AG08395 (cell line): ENCODE measurements around the gene MYO18B.
"Not testable (repeated sequence)": the region's sequence is repeated elsewhere in the genome, so short reads cannot be mapped to it uniquely, and the experiment has no call there.

Experiments used
- DNase-seq: peaks from one replicate; pipeline ENCODE4 v3.0.0; 2012; ENCODE audit warnings: mixed read lengths, low spot score

MYO18B gene

GRCh38 chr22:25741692-25742626 is at the start of gene MYO18B:
TSS of gene MYO18B (plus strand) at chr22:25742188. CDS start at chr22:25761093, 18,905 bp downstream.
- no peak for DNase-seq

DNA sequence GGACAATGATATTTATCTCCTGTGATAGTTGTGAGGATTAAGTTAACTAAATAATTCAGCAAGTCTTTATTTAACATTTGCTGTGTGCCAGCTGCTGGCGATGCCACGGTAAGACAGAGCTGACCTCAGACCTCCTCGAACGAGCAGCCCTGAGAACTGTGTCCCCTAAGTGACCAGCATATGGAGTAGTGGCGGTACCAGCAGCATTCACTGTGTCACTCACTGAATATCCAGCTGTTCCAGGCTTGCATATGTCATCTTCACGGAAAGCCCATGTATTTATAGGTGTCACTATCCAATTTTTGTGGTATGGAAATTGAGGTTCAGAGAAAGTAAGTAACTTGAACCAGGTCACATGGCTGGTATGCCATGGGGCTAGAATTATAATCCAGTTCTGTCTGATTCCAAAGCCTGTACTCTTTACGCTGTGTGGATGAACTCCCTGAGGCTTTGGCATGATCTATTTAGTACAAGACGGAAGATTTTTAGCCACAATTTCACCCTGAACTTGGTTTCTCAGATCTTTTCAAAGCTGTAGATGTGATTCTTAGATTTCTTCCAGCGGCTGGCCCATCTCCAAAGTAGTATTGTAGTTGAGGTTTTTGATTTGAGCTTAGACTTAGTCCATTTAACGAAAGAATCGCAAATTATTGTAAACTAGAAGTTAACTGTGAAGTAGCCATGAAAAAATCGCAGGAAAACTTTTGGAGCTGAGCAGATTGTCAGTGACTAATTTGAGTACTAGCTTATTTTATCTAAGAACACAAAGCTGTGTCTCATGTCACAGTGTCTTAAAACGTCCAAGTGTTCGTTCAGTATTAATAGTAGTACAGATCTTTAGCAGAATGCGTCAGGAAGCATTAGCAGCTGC is 49.4 kb upstream of the MYO18B start:
- DNase-seq = no peak

DNA sequence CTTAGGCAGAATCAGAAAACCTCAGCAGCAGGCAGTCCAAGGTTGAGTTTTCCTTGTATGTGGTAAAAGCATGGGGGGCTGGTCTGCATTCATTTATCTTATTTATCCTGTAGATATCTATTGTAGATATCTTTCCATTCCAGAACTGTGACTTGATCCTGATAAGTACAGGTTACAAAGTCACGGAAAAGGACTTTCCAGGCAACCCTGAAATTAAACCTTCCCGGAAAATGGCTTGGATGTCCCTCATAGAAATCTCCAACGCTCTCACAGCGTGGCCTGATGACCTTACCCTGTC is 48.8 kb upstream of the MYO18B start:
- DNase-seq = no peak

DNA sequence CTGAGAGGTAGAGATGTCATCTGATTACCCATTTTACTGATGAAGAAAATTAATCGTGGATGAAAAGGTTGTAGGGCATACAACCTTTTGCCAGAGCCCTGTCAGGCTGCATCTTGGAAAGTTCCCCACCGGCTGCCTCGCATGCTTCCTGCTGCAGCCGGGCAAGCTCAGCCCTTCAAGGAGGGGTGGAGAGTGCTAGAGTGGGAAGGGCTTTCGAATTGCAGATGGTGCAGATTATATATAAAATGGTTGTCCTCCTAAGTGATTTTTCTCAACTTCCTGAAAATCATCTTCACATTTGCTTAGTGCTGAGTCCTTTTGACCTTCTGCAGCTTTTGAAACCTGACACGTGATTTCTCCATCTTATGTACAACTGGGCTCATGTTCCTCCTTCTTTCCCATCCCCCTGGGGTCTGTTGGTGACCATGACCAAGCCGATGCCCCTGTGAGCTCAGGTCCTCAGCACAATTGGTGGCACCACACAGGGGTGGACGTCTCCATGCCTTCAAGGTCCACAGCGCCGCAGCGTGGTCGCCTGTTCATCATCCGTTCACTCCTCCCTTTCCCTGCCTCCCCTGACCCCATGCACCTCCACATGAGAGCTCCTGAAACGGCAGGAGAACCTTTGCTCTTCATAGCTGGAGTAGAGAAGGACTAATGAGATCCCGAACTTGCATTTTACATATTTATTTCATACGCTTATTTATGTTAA is 47.6 kb upstream of the MYO18B start:
- no peak for DNase-seq

DNA sequence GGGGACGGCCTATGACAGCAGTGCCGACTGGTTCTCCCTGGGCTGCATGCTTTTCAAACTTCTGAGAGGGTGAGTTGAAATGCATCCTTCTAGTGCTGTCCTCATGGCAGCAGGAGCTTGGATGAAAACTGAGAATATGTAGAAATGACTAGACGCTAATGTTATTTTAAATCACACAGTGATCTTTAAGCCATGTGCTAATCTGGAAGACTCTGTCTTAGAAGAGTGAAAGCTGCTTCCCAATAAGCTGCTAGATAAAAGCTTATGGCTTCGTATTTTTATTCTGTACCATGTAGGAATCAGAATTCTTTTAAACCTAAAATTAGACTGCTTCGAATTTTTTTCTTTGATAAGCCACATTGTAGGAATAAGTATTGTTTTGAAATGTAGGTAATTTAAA is 46.8 kb upstream of the MYO18B start:
- DNase-seq = no peak

- no peak for DNase-seq
Observed at GRCh38 chr22:25696763-25697162, 45.2 kb upstream of the MYO18B start.

DNA sequence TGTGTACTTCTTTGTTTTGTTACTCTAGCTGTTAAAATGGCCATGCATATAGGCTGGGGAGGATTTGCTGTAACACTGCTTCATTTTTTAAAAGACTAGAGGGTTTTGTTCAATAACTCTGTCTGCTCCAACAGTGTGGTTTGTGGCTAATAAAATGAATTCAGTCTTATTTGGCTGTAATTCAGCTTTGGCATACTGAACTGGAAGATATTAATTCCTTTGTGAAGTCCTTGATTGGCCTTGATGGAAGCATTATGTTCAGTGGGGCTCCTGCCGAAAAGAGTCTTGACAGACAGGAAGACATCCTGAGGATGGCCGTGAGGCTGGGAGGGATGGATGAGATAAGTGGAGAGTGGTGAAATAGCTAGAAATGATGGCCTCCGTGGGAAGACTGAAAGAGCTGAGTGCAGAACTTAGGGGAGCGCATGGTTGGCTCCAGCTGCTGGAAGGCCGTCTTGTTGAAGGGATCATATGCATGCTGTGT is 44.8 kb upstream of the MYO18B start:
- DNase-seq = no peak

- DNase-seq = no peak
Observed at GRCh38 chr22:25697978-25698377, 44.0 kb upstream of the MYO18B start.

GRCh38 chr22:25698461-25698860 is 43.5 kb upstream of the MYO18B start:
- DNase-seq = no peak

GRCh38 chr22:25698978-25699377 is 43.0 kb upstream of the MYO18B start:
- no peak for DNase-seq

GRCh38 chr22:25701056-25701780 is 40.8 kb upstream of the MYO18B start:
- peak; percentile 40 for DNase-seq

DNA sequence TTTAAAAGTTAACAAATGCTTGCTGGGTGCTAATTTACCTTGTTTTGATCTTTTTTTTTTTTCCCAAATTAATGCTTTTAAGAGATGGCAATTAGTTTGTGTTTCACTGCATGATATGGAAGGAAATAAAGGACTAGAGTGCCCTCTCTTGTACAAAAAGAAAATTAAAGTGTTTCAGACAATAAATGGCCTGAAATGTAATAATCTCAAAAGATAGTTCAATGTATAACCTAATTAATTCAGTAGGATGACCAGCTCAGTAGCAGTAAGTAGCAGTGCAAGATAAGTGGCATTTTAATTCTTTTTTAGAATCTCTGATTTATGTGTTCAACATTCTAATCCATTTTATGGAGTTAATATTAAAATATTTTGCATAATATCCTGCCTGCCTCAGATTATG is 39.9 kb upstream of the MYO18B start:
- DNase-seq = peak; percentile 46

GRCh38 chr22:25702571-25703167 is 39.3 kb upstream of the MYO18B start:
- DNase-seq = no peak

DNA sequence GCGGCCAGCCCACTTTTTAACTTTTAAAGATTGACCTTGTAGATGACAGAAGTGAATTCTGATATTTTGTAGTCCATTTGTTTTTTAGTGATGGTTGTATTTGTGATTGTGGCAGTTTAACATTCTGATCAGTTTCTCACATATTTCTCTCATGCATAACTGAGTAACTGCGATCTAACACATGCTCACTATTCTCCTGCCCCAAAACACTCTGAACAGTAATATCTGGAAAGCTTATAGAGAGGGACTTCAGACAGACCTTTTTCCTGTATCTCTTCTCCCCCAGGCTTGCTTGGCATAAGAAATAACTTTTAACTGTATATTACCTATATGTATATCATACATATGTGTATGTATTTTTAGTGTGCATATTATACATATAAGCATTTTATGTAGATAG is 37.3 kb upstream of the MYO18B start:
- DNase-seq = no peak

DNA sequence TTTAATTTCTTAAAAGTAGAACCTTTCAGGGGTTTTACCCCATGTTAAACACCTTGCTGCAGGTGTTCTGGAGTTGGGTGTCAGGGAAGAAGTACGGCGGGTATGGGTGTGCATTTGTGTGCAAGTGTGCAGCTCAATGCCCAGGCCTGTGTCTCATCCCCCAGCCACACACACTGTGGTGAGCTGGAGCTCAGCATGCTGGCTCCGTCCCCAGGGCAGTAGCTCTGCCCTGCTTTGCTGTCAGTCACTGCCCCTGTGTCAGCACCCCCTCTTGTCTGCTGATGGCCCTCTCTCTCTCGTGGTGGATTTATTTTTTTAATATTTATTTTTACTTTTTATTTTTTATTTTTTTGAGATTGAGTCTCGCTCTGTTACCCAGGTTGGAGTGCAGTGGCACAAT is 35.8 kb upstream of the MYO18B start:
- DNase-seq = no peak

- not testable (repeated sequence) for DNase-seq
Observed at GRCh38 chr22:25708430-25708829, 33.6 kb upstream of the MYO18B start.

DNA sequence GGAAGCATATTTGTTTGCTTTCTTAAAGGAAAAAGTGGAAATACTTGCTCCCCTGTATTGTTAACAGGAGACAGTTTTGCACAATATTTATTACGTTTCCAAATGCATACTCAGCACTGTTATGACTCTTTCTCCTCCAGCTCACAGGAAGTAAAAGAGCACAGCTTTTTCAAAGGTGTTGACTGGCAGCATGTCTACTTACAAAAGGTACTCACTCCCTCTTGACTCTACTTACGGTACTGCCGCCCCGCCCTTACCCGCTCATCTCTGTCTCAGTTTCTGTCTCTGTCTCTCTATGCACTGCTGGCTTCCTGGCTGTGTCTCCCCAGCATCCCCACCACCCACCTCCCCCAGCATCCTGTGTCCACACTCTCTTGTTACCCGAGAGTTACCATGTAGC is 32.2 kb upstream of the MYO18B start:
- no peak for DNase-seq

GRCh38 chr22:25710501-25710900 is 31.5 kb upstream of the MYO18B start:
- DNase-seq = no peak

- no peak for DNase-seq
Observed at GRCh38 chr22:25711491-25711890, 30.5 kb upstream of the MYO18B start.

DNA sequence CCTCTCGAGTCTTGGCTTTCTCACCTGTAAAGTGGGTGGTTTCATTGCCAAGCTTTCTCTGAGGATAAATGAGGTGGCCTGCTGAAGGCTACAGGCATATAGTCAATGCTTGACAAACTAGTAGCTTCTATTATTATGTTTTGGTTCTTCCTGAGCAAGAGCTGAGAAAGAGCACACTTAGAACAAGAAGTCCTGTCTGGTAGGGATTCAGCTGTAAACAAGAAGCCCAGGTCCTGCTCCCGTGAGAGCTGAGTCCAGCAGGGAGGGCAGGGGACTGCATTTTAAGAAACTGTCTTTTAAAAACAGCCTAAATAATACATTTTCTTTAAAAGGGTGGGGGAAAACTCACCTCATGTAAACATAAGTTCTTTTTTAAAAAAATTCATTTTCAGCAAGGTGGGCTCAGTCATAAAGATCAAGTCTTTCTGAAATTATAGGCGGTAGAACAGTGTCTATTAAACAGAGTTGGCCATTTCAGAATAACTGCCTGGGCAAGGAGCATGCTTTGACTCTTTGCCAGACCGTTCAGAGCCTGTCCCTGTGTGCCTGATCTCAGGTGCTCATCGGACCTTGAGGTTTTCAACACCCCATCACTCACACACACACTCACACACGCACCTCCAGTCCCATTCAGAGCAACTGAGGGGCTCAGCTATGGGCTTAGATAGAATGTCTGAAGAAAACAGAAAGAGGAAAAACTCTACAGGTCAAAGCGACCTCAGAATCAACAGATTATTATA is 29.2 kb upstream of the MYO18B start:
- DNase-seq = no peak

DNA sequence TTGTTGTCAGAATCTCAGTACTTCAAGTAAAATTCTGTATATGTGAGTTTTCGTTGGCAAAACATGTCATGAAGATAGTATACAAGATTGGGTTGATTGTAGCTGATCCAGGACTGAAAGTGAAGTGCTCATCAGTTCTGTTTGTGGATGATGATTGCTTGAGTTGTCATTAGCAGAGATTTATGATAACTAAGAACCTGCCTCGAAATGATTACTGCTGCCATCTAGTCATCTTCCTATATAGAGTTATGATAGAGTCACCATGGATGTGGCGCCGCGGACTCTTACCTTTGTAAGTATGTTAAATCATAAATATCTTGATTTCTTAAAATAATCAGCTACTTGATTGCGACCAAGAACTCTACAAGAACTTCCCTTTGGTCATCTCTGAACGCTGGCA is 27.9 kb upstream of the MYO18B start:
- no peak for DNase-seq
